Measurements from ENCODE around the gene CMTM8.
A peak's percentile ranks its signal among the peaks of the same experiment; 100 is the strongest.

CMTM8 gene

DNA sequence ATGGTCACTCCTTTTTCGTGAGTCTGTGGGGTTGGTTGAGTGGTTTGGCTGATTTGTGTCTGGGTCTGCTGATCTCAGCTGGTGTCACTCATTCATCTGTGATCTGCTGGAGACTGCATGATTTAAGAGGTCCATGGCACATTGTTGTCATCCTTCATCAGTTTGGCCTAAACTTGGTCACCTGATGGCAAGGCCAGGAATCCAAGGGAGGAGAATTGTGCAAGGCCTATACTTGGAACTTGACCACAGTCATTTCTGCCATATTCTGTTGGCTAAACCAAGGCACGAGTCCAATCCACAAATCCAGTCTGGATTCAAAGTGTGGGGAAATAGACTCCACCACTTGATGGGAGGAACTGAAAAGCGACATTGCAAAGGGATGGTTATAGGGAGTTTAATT lies 67.6 kb downstream of the CMTM8 start:
- ChIA-PET POLR2A (ENCODE audit: low non-redundant PET) (no interaction called here), CTCF (no interaction called here)
- no peak for DNase-seq (ENCODE audit: low spot score)
- no peak overlapping the region for H3K27ac ChIP-seq
- TF ChIP-seq, protein P1, sequence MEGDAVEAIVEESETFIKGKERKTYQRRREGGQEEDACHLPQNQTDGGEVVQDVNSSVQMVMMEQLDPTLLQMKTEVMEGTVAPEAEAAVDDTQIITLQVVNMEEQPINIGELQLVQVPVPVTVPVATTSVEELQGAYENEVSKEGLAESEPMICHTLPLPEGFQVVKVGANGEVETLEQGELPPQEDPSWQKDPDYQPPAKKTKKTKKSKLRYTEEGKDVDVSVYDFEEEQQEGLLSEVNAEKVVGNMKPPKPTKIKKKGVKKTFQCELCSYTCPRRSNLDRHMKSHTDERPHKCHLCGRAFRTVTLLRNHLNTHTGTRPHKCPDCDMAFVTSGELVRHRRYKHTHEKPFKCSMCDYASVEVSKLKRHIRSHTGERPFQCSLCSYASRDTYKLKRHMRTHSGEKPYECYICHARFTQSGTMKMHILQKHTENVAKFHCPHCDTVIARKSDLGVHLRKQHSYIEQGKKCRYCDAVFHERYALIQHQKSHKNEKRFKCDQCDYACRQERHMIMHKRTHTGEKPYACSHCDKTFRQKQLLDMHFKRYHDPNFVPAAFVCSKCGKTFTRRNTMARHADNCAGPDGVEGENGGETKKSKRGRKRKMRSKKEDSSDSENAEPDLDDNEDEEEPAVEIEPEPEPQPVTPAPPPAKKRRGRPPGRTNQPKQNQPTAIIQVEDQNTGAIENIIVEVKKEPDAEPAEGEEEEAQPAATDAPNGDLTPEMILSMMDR (conservative IDR thresholded peaks at IDR 0.05; ENCODE audit: low read depth): no peak

DNA sequence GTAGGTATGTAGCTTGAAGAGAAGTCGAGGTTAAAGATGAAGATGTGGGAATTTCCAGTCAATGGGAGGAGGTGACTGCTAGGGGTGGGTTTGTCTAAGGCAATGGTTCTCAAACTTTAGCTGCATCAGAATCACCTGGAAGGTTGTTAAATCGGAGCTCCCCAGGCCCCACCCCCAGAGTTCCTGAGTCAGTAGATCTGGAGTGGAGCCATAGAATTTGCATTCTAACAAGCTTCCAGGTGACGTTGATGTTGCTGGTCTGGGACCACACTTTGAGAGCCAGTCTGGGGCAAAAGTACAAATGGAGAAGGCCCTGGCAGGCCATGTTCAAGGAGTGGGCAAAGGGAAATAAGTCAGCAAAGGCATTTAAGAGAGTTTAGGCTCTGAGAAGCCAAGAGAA lies 69.1 kb downstream of the CMTM8 start:
- peak; percentile 5 for DNase-seq (ENCODE audit: low spot score)
- ChIA-PET CTCF (no interaction called here), POLR2A (ENCODE audit: low non-redundant PET) (no interaction called here)
- TF ChIP-seq, protein P1 (conservative IDR thresholded peaks at IDR 0.05; ENCODE audit: low read depth): no peak
- no peak overlapping the region for H3K27ac ChIP-seq

DNA sequence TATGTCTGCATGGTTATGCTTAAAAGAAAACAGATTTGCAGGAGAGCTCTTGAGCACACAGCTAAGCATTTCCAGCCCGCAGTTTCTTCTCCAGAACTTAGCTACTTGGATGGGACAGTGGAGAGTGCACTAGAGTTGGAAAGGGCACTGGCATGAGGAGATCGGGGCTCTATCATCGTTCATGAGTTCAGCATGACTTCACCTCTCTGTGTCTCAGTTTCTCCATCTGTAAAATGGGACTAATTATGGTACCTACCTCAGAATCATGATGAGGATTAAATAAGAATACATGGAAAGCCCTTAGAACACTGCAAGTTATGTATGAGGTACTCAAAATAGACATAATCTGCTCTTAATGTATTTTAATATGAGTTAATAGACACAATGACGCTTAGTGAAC lies 69.9 kb downstream of the CMTM8 start:
- no peak overlapping the region for H3K27ac ChIP-seq
- TF ChIP-seq, protein P1 (conservative IDR thresholded peaks at IDR 0.05; ENCODE audit: low read depth): no peak
- POLR2A ChIA-PET (ENCODE audit: low non-redundant PET): no interaction called here
- CTCF ChIA-PET: no interaction called here
- no peak for DNase-seq (ENCODE audit: low spot score)

DNA sequence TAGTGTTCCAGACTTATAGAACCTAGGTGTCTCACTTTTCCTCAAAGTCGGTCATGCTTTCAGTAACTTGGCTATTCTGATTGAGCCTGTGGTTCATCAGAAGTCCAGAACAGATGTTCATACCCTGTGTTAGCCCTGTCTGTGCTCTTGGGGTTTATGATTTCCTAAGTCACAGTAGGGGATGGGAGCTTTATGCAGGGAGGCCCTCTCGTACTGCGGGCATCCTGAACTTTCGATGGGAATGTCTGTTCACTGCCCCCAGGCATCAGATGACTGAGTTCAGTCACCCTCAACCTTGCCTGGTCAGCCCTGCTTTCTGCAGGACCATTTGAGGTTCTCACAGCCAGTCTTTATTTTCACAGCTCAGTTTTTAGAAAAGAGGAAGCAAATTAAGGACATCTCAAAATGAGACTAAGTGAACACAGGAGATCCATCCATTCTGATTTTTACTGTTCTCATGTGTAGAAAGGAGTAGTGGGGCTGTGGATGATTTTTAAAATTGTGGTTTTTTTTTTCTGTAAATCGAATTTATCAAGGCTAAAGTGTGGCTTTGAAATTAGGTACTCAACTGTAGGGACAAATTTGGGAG lies 71.3 kb downstream of the CMTM8 start:
- DNase-seq (ENCODE audit: low spot score): no peak
- ChIA-PET CTCF (interaction anchor here (1.0 to 1.1 kb wide), 2 partner anchors 14 to 134 kb away, joined by 4 read pairs; no protein-coding TSS in a partner anchor), POLR2A (ENCODE audit: low non-redundant PET) (no interaction called here)
- TF ChIP-seq, protein P1 (conservative IDR thresholded peaks at IDR 0.05; ENCODE audit: low read depth): no peak
- no peak overlapping the region for H3K27ac ChIP-seq

DNA sequence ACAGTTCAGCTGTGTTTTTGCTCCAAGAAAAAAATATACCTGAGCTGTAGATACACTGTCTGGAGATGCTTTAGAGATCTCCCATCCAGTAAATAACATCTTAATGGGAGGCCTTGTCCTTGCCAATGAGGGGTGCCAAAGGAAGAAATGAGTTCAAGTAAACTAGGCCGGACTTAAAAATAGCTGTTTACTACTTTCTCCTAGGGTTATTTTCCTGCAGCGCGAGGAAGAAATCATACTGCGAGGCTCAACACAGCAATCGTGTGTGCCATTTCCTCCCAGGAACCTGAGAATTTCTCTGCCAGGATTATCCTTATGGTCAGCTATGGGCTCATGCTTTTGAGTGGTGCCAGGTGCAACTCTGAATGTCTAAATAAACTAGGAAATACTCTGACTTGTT lies 71.9 kb downstream of the CMTM8 start:
- TF ChIP-seq, protein P1 (conservative IDR thresholded peaks at IDR 0.05; ENCODE audit: low read depth): no peak
- DNase-seq (ENCODE audit: low spot score): no peak
- no peak overlapping the region for H3K27ac ChIP-seq
- ChIA-PET POLR2A (ENCODE audit: low non-redundant PET) (no interaction called here), CTCF (interaction anchor here (1.0 to 1.1 kb wide), 2 partner anchors 14 to 135 kb away, joined by 4 read pairs; no protein-coding TSS in a partner anchor)

DNA sequence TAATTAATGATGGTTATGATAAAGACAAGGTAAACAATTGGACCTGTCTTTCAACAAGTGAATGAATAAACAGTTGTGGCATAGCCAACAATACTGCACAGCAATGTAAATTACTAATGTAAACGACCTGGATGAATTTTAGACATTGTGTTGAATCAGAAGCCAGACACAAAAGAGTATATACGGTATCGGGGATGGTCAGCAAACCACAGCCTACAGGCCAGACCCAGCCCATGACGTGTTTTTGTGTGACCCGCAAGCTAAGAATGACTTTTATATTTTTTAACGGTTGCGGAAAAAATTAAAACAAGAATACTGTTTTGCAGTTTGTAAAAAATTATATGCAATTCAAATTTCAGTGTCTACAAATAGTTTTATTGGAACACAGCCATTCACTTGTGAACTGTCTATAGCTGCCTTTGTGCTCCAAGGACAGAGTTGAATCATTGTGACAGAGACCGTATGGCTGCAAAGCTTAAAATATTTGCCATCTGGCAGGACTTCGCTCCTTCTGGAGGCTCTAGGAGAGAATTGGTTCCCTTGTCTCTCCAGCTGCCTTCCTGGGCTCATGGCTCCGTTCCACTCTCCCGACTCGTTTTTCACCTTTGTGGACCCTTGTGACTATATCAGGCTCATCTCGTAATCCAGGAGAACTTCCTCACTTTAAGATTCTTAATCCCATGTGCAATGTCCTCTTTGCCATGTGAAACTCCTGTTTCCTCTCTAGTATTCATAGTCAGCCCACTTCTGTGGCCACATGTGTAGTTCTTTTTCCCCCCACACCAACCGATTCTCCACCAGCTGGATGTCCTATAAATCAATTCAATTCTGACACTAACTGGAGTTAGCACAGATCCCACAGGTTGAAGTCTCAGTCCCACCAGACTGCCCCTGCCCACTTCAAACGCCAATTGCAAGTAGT lies 72.7 kb downstream of the CMTM8 start:
- CTCF ChIA-PET: interaction anchor here (1.1 kb wide), 1 partner anchor 136 kb away, joined by 4 read pairs; no protein-coding TSS in a partner anchor
- POLR2A ChIA-PET (ENCODE audit: low non-redundant PET): no interaction called here
- TF ChIP-seq, protein P1 (conservative IDR thresholded peaks at IDR 0.05; ENCODE audit: low read depth): no peak
- no peak overlapping the region for H3K27ac ChIP-seq
- DNase-seq (ENCODE audit: low spot score): no peak
